ENCODE measurements around the gene MLYCD.

MLYCD gene

DNA sequence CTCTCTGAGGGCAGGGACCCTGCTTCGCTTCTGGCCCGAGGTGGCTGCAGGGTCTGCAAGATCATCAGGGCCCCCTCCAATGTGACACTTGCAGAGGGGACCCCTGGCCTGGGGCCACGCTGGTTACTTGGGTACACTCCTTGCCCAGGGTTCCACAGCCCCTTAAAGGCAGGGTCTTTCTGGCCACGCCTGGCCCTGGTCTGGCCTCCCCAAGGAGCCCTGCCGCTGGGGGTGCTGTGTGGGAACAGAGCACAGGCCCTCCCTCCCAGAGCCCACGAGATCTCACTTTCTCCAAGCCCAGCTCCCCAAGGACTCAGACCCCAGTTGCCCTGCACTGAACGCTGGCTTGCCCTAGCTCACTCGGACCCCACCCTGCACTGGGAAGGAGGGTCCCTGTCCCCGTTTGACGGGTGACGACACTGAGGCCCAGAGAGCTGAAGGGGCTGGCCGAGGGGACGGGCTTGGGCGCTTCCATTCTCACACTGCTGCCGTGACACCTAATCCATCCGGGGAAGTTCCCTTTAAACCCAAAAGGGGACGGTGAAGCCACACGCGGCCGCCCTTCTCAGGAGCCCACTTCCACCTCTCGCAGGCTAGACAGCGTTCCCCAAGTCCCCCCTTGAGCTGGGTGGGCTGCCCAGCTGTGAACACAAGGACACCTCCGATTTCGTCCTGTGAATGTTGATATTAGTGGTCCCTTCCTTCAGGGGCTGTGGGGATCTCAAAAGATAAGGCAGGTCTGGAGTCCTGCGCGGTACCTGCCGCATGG, 27.2 kb downstream of the MLYCD start:
- no peak for DNase-seq (ENCODE audit: low spot score)

DNA sequence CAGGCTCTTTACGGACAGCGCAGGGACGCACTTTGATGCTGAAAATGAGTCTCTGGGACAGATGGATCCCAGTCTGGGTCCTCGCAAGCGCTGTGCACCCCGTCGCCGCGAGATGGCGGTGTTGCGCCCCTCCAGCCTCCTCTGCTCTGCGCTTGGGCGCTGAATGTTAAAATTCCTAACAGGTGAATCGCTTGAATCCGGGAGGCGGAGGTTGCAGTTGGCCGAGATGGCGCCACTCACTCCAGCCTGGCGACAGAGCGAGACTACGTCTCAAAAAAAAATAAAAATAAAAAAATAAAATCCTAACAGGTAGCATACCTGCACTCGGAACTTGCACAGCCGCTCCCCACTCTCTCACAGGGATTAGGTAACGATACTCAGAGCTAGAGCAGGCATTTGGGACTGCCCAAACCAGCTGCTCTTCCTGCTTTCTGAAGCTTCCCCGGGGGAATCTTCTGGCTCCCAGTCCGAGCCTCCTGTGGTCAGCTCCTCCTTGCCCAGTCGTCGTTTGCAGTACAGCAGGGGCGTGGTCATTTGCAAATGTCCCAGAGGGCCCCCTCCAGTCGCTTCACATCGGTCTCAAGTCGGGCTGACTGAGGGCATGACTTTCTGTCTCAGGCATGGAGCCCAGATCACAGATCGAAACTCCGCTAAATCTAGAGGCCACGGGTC, 27.9 kb downstream of the MLYCD start:
- peak; percentile 80 for DNase-seq (ENCODE audit: low spot score)

GRCh38 chr16:83928341-83929055, 29.6 kb downstream of the MLYCD start:
- DNase-seq (ENCODE audit: low spot score) = no peak

- no peak for DNase-seq (ENCODE audit: low spot score)
Observed at GRCh38 chr16:83929811-83930555, 31.1 kb downstream of the MLYCD start.

GRCh38 chr16:83930730-83931500, 32.0 kb downstream of the MLYCD start:
- DNase-seq (ENCODE audit: low spot score) = no peak

DNA sequence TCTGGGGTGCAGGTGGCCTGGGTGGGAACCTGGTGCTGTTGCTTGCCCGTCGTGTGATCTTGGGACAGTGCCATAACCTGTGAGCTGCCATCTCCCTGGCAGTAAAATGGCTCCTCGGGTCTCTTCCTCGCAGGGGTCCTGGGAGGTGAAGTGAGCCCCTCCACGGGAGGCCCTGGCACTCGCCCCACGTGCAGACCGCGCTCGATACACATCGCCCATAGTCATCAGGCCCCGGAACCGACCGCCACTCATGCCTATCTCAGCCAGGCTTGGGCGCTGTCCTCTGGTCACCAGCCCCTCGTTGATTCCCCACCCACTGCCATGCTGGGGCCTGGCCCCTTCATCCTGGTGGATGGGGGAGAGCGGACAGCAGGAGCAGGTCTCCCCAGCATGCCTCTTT, 32.6 kb downstream of the MLYCD start:
- no peak for DNase-seq (ENCODE audit: low spot score)

DNA sequence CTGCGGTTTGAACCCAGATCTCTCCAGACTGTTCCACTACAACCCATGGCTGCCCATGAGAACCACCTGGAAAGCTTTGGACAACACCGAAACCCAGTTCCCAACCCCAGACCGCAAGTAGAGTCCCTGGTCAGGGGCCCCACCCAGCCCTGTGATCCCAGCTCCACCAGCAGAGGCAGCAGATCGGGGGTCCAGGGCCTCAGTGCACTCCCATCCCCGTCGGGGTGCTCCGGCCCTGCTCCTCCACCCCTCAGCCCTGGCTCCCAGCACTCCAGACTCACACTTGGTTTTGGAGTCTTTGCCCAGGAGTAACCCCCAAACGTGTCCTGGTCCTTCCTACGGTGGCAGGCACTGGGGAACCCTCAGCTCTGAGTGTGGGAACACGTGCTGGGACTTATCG, 33.4 kb downstream of the MLYCD start:
- no peak for DNase-seq (ENCODE audit: low spot score)

- no peak for DNase-seq (ENCODE audit: low spot score)
Observed at GRCh38 chr16:83932955-83933673, 34.2 kb downstream of the MLYCD start.

- peak; percentile 36 for DNase-seq (ENCODE audit: low spot score)
Observed at GRCh38 chr16:83933885-83934683, 35.2 kb downstream of the MLYCD start.

GRCh38 chr16:83934684-83934977, 35.7 kb downstream of the MLYCD start:
- DNase-seq (ENCODE audit: low spot score) = no peak

GRCh38 chr16:83935005-83935857, 36.3 kb downstream of the MLYCD start:
- no peak for DNase-seq (ENCODE audit: low spot score)

- DNase-seq (ENCODE audit: low spot score) = no peak
Observed at GRCh38 chr16:83935858-83936255, 36.9 kb downstream of the MLYCD start.

DNA sequence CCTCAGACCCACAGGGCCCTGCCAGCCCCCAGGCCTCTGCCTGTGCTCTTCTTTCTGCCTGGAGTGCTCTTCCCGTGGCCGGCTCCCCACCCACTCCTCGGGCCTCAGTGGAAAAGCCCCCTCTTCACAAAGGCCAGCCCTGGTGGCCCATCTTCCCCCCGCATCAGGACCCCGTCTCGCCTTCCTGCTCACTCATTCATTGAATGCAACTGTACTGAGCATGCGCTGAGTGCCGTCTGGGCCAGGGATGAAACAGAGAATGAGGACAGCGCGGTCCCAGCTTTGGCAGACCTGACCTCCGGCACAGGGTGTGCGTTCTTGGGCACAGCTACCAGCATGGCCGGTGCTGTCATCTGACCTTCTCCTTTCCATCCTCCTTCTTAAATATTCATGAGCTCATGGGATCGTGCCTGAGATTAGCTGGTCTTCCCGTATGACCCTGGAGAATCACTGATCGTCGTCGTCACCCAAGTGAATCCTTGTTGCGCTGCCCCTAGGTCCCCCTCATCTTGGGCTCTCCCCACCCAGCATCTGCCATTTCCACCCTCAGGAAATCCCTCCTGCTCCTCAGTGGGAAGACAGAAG, 37.8 kb downstream of the MLYCD start:
- DNase-seq (ENCODE audit: low spot score) = no peak

GRCh38 chr16:83937267-83937666, 38.4 kb downstream of the MLYCD start:
- DNase-seq (ENCODE audit: low spot score) = no peak

- DNase-seq (ENCODE audit: low spot score) = no peak
Observed at GRCh38 chr16:83937922-83938885, 39.3 kb downstream of the MLYCD start.

GRCh38 chr16:83939266-83939855, 40.4 kb downstream of the MLYCD start:
- no peak for DNase-seq (ENCODE audit: low spot score)

DNA sequence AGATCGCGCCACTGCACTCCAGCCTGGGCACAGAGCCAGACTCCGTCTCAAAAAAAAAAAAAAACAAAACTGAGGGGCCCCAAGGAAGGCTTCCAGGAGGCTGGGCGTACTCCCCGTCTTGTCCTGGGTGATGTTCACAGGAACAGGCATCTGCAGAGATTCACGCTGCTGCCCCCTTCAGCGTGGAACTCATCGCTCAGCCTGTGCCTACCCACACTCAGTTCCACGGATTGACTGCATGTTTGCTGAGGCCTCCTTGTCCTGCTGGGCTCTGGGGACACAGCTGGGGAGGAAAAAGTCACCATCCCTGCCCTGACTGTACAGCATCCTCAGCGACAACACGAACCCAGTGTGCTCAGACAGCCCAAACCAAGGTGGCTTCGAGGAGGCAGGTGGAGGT, 41.2 kb downstream of the MLYCD start:
- no peak for DNase-seq (ENCODE audit: low spot score)

Measured in Ammon's horn (tissue), 1 donor.